ENCODE measurements around the gene CCL26.

DNA sequence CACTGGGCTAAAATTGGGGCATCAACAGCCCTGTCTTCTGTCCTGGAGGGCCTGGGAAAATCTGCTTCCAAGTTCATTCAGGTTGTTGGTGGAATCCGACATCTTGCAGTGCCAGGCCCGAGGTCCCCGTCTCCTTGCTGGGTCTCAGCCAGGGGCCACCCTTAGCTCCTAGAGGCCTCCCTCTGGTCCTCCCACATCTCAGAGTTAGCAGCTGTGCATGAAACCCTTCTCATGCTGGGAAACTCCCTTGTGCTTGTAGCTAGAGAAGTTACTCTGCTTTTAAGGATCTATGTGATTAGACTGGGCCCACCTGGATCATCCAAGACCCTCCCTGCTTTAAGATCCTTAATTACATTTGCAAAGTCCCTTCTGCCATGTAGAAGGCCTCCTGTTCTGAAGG is 48.6 kb downstream of the CCL26 start:
- TF ChIP-seq RCOR1 (IDR thresholded peaks at IDR 0.05; ENCODE audit: low read depth, low read length) (no peak), ZC3H11A (IDR thresholded peaks at IDR 0.05) (no peak), RNF2 (IDR thresholded peaks at IDR 0.05; ENCODE audit: borderline replicate concordance, low read depth) (no peak), JUNB (IDR thresholded peaks at IDR 0.05) (no peak), FOSB (CRISPR knock-in tag; IDR thresholded peaks at IDR 0.05) (no peak)
- TF ChIP-seq, protein P1, sequence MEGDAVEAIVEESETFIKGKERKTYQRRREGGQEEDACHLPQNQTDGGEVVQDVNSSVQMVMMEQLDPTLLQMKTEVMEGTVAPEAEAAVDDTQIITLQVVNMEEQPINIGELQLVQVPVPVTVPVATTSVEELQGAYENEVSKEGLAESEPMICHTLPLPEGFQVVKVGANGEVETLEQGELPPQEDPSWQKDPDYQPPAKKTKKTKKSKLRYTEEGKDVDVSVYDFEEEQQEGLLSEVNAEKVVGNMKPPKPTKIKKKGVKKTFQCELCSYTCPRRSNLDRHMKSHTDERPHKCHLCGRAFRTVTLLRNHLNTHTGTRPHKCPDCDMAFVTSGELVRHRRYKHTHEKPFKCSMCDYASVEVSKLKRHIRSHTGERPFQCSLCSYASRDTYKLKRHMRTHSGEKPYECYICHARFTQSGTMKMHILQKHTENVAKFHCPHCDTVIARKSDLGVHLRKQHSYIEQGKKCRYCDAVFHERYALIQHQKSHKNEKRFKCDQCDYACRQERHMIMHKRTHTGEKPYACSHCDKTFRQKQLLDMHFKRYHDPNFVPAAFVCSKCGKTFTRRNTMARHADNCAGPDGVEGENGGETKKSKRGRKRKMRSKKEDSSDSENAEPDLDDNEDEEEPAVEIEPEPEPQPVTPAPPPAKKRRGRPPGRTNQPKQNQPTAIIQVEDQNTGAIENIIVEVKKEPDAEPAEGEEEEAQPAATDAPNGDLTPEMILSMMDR (IDR thresholded peaks at IDR 0.05): no peak
- TF ChIP-seq, protein P2, sequence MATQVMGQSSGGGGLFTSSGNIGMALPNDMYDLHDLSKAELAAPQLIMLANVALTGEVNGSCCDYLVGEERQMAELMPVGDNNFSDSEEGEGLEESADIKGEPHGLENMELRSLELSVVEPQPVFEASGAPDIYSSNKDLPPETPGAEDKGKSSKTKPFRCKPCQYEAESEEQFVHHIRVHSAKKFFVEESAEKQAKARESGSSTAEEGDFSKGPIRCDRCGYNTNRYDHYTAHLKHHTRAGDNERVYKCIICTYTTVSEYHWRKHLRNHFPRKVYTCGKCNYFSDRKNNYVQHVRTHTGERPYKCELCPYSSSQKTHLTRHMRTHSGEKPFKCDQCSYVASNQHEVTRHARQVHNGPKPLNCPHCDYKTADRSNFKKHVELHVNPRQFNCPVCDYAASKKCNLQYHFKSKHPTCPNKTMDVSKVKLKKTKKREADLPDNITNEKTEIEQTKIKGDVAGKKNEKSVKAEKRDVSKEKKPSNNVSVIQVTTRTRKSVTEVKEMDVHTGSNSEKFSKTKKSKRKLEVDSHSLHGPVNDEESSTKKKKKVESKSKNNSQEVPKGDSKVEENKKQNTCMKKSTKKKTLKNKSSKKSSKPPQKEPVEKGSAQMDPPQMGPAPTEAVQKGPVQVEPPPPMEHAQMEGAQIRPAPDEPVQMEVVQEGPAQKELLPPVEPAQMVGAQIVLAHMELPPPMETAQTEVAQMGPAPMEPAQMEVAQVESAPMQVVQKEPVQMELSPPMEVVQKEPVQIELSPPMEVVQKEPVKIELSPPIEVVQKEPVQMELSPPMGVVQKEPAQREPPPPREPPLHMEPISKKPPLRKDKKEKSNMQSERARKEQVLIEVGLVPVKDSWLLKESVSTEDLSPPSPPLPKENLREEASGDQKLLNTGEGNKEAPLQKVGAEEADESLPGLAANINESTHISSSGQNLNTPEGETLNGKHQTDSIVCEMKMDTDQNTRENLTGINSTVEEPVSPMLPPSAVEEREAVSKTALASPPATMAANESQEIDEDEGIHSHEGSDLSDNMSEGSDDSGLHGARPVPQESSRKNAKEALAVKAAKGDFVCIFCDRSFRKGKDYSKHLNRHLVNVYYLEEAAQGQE (IDR thresholded peaks at IDR 0.05): no peak
